ENCODE results near the gene ISYNA1.

GRCh38 chr19:18423258-18424020, 14.5 kb downstream of the ISYNA1 start:
- TF ChIP-seq CTCF (IDR thresholded peaks at IDR 0.05) = no peak
- no peak for TF ChIP-seq EZH2 (IDR thresholded peaks at IDR 0.05; ENCODE audit: borderline replicate concordance, insufficient read depth, low read depth, low read length, poor library complexity, severe bottlenecking)
